ENCODE data around the gene UBASH3A.

The UBASH3A gene

GRCh38 chr21:42496120-42496838 is 92.6 kb downstream of the UBASH3A start, which contains the start of gene RSPH1 (continued):
- TF ChIP-seq ZNF175 (tag by site-specific recombination; IDR thresholded peaks at IDR 0.05) (no peak), ZBTB26 (tag by site-specific recombination; optimal IDR thresholded peaks at IDR 0.05) (peak; percentile 51), ZNF621 (tag by site-specific recombination; IDR thresholded peaks at IDR 0.05) (no peak), KLF10 (tag by site-specific recombination; IDR thresholded peaks at IDR 0.05) (peak; percentile 99), ZNF391 (tag by site-specific recombination; IDR thresholded peaks at IDR 0.05; ENCODE audit: borderline replicate concordance, low read depth) (no peak), ZSCAN18 (tag by site-specific recombination; IDR thresholded peaks at IDR 0.05) (no peak), ZNF777 (tag by site-specific recombination; IDR thresholded peaks at IDR 0.05; ENCODE audit: borderline replicate concordance) (no peak), SCRT2 (tag by site-specific recombination; IDR thresholded peaks at IDR 0.05) (peak; percentile 95), YY2 (tag by site-specific recombination; IDR thresholded peaks at IDR 0.05) (no peak), KLF7 (tag by site-specific recombination; IDR thresholded peaks at IDR 0.05; ENCODE audit: borderline replicate concordance) (no peak), ZNF48 (tag by site-specific recombination; IDR thresholded peaks at IDR 0.05) (no peak), KLF8 (tag by site-specific recombination; IDR thresholded peaks at IDR 0.05) (peak; percentile 32), ZNF114 (tag by site-specific recombination; IDR thresholded peaks at IDR 0.05) (no peak), ZNF335 (tag by site-specific recombination; conservative IDR thresholded peaks at IDR 0.05) (peak; percentile 56), ZNF223 (tag by site-specific recombination; IDR thresholded peaks at IDR 0.05) (no peak), ZBTB11 (tag by site-specific recombination; conservative IDR thresholded peaks at IDR 0.05; ENCODE audit: low read depth) (peak; percentile 76), KLF16 (tag by site-specific recombination; IDR thresholded peaks at IDR 0.05) (peak; percentile 55; the same call in 1 of the 2 replicates), ZSCAN23 (tag by site-specific recombination; IDR thresholded peaks at IDR 0.05) (no peak), ZNF791 (tag by site-specific recombination; IDR thresholded peaks at IDR 0.05) (0 out of 2 replicates have a peak, but pooled peaks have one; percentile 32), ZNF701 (tag by site-specific recombination; IDR thresholded peaks at IDR 0.05) (no peak), ZNF629 (tag by site-specific recombination; IDR thresholded peaks at IDR 0.05) (peak; percentile 96), ZNF10 (tag by site-specific recombination; IDR thresholded peaks at IDR 0.05) (no peak), ZNF785 (tag by site-specific recombination; IDR thresholded peaks at IDR 0.05) (no peak), SCRT1 (tag by site-specific recombination; IDR thresholded peaks at IDR 0.05; ENCODE audit: borderline replicate concordance) (no peak)
- TF ChIP-seq, protein P1, sequence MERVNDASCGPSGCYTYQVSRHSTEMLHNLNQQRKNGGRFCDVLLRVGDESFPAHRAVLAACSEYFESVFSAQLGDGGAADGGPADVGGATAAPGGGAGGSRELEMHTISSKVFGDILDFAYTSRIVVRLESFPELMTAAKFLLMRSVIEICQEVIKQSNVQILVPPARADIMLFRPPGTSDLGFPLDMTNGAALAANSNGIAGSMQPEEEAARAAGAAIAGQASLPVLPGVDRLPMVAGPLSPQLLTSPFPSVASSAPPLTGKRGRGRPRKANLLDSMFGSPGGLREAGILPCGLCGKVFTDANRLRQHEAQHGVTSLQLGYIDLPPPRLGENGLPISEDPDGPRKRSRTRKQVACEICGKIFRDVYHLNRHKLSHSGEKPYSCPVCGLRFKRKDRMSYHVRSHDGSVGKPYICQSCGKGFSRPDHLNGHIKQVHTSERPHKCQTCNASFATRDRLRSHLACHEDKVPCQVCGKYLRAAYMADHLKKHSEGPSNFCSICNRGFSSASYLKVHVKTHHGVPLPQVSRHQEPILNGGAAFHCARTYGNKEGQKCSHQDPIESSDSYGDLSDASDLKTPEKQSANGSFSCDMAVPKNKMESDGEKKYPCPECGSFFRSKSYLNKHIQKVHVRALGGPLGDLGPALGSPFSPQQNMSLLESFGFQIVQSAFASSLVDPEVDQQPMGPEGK (tag by site-specific recombination; IDR thresholded peaks at IDR 0.05) = peak; percentile 89
- TF ChIP-seq, protein P2, sequence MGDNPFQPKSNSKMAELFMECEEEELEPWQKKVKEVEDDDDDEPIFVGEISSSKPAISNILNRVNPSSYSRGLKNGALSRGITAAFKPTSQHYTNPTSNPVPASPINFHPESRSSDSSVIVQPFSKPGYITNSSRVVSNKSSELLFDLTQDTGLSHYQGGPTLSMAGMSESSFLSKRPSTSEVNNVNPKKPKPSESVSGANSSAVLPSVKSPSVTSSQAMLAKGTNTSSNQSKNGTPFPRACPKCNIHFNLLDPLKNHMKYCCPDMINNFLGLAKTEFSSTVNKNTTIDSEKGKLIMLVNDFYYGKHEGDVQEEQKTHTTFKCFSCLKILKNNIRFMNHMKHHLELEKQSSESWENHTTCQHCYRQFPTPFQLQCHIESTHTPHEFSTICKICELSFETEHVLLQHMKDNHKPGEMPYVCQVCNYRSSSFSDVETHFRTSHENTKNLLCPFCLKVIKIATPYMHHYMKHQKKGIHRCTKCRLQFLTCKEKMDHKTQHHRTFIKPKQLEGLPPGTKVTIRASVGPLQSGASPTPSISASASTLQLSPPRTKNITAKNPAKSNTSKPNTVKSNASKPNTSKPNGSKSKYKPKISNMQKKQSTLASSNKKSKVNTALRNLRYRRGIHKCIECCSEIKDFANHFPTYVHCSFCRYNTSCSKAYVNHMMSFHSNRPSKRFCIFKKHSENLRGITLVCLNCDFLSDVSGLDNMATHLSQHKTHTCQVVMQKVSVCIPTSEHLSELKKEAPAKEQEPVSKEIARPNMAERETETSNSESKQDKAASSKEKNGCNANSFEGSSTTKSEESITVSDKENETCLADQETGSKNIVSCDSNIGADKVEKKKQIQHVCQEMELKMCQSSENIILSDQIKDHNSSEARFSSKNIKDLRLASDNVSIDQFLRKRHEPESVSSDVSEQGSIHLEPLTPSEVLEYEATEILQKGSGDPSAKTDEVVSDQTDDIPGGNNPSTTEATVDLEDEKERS (tag by site-specific recombination; IDR thresholded peaks at IDR 0.05) = no peak
